Skeletal muscle tissue (tissue), 4 donors: ENCODE measurements around the gene DNASE1L1. TPM values are rescaled to one million over a fixed set of nuclear protein-coding genes. Genes with fewer than 3 reads are reported as not detected.

Source experiments
- H3K27ac ChIP-seq: one replicate; pipeline ENCODE4 v1.7.0; 2013; ENCODE audit warnings: mild to moderate bottlenecking, low read depth, low read length, inconsistent platforms
- H3K27me3 ChIP-seq, 3 donors: one replicate each; pipeline ENCODE4 v1.7.0; 2013; ENCODE audit warnings: low read length in 3 of 3; ENCODE audit not compliant: control insufficient read depth in 3 of 3, insufficient read depth in 3 of 3
- H3K36me3 ChIP-seq, 3 donors: one replicate each; pipeline ENCODE4 v1.7.0; 2013; ENCODE audit warnings: low read length in 3 of 3; ENCODE audit not compliant: control insufficient read depth in 3 of 3, insufficient read depth in 3 of 3
- H3K4me1 ChIP-seq, 3 donors: one replicate each; pipeline ENCODE4 v1.7.0; 2013; ENCODE audit warnings: low read length in 3 of 3, mild to moderate bottlenecking in 3 of 3; ENCODE audit not compliant: control insufficient read depth in 3 of 3, insufficient read depth in 3 of 3
- H3K4me3 ChIP-seq, 3 donors: one replicate each; pipeline ENCODE4 v1.7.0; 2013; ENCODE audit warnings: low read length in 3 of 3
- H3K9ac ChIP-seq, 3 donors: one replicate each; pipeline ENCODE4 v1.7.0; 2013; ENCODE audit warnings: low read length in 3 of 3, mild to moderate bottlenecking in 3 of 3, moderate library complexity in 2 of 3, low read depth in 1 of 3
- H3K9me3 ChIP-seq, 3 donors: one replicate each; pipeline ENCODE4 v1.7.0; 2013; ENCODE audit warnings: low read length in 3 of 3; ENCODE audit not compliant: control insufficient read depth in 3 of 3
- total RNA-seq: library from RNA; depleted of rRNA; stranded (reverse); fragments of >200 nt; gene quantifications from one replicate; pipeline ENCODE4 v1.2.3, GENCODE V29; 2014
- donor health status: Osteomylitis.

Gene DNASE1L1
- total RNA-seq, 1 donor from 2014 or later, result 47.0 TPM

- Histone ChIP-seq H3K27ac (peak overlapping the region; percentile 84), H3K27me3 (no peaks in the 10 kb centered on the region), H3K4me3 (peak overlapping the region in 2 of 3 donors; percentile 61 to 66), H3K36me3 (peaks cover 0 to 4% (median 3%) of the 10 kb centered on the region in 3 donors), H3K4me1 (peaks cover 22 to 35% (median 27%) of the 10 kb centered on the region in 3 donors), H3K9ac (peak overlapping the region; percentile 43 to 79 (median 65)), H3K9me3 (no peaks in the 10 kb centered on the region)
Observed at GRCh38 chrX:154378059-154378798, 30.8 kb downstream of the DNASE1L1 start.

DNA sequence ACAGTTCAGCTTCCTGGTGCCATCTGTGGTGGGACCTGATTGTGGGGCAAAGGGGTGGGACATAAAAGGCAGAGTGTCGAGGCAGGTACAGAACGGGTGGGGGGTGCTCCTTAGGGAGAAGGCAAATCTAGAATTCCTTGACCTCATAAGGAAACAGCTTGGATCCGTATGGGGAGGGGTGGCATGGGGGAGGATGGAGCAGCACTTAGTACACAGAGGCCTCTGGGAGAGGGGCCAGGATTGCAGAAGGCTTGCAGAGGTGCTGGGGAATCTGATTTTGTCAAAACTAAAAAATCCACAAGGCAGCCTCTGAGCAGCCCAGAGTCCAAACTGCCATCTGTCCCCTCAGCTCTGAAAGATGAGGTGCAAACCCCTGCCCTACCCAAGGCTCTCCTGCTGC lies 32.3 kb downstream of the DNASE1L1 start:
- H3K27ac ChIP-seq, result no peak overlapping the region
- H3K9me3 ChIP-seq, result no peaks in the 10 kb centered on the region
- peaks cover 25 to 32% (median 29%) of the 10 kb centered on the region in 3 donors for H3K4me1 ChIP-seq
- H3K4me3 ChIP-seq, result no peak overlapping the region
- no peaks in the 10 kb centered on the region for H3K27me3 ChIP-seq
- H3K36me3 ChIP-seq, result peaks cover 0 to 4% (median 3%) of the 10 kb centered on the region in 3 donors
- H3K9ac ChIP-seq, result no peak overlapping the region

GRCh38 chrX:154375156-154375504 lies 33.9 kb downstream of the DNASE1L1 start:
- Histone ChIP-seq H3K36me3 (peaks cover 0 to 3% (median 0%) of the 10 kb centered on the region in 3 donors), H3K9me3 (no peaks in the 10 kb centered on the region), H3K27me3 (no peaks in the 10 kb centered on the region), H3K27ac (peak overlapping the region; percentile 44), H3K9ac (peak overlapping the region in 2 of 3 donors; percentile 64 to 68), H3K4me3 (peak overlapping the region in 1 of 3 donors; percentile 51), H3K4me1 (peaks cover 20 to 29% (median 28%) of the 10 kb centered on the region in 3 donors)

- no peaks in the 10 kb centered on the region for H3K9me3 ChIP-seq
- H3K4me1 ChIP-seq, result peaks cover 16 to 29% (median 28%) of the 10 kb centered on the region in 3 donors
- H3K27ac ChIP-seq, result peak within 1 kb of the TSS; percentile 44
- H3K36me3 ChIP-seq, result no peaks in the 10 kb centered on the region
- H3K27me3 ChIP-seq, result no peaks in the 10 kb centered on the region
- H3K4me3 ChIP-seq, result peak within 1 kb of the TSS; percentile 52 to 61 (median 59)
- H3K9ac ChIP-seq, result peak within 1 kb of the TSS in 2 of 3 donors; percentile 65 to 75
Observed at GRCh38 chrX:154374313-154375155, 34.5 kb downstream of the DNASE1L1 start, which contains the start of gene FLNA. Gene FLNA, minus strand, starts transcription at chrX:154374634. Its CDS starts 3,389 bp downstream, at chrX:154371245.

GRCh38 chrX:154373340-154374306 lies 35.4 kb downstream of the DNASE1L1 start:
- Histone ChIP-seq H3K9me3 (no peaks in the 10 kb centered on the region), H3K27me3 (no peaks in the 10 kb centered on the region), H3K9ac (peak overlapping the region in 2 of 3 donors; percentile 65 to 75), H3K4me3 (peak overlapping the region; percentile 52 to 61 (median 59)), H3K36me3 (no peaks in the 10 kb centered on the region), H3K4me1 (peaks cover 16 to 34% (median 28%) of the 10 kb centered on the region in 3 donors), H3K27ac (peak overlapping the region; percentile 38)

GRCh38 chrX:154372612-154373022 lies 36.4 kb downstream of the DNASE1L1 start:
- peaks cover 0 to 2% (median 0%) of the 10 kb centered on the region in 3 donors for H3K36me3 ChIP-seq
- no peaks in the 10 kb centered on the region for H3K27me3 ChIP-seq
- peak overlapping the region in 1 of 3 donors; percentile 57 for H3K9ac ChIP-seq
- H3K4me3 ChIP-seq, result no peak overlapping the region
- H3K9me3 ChIP-seq, result no peaks in the 10 kb centered on the region
- peak overlapping the region; percentile 36 for H3K27ac ChIP-seq
- H3K4me1 ChIP-seq, result peaks cover 13 to 34% (median 26%) of the 10 kb centered on the region in 3 donors

- Histone ChIP-seq H3K9ac (peak overlapping the region in 1 of 3 donors; percentile 57), H3K9me3 (no peaks in the 10 kb centered on the region)
Observed at GRCh38 chrX:154371789-154372300, 37.2 kb downstream of the DNASE1L1 start.

DNA sequence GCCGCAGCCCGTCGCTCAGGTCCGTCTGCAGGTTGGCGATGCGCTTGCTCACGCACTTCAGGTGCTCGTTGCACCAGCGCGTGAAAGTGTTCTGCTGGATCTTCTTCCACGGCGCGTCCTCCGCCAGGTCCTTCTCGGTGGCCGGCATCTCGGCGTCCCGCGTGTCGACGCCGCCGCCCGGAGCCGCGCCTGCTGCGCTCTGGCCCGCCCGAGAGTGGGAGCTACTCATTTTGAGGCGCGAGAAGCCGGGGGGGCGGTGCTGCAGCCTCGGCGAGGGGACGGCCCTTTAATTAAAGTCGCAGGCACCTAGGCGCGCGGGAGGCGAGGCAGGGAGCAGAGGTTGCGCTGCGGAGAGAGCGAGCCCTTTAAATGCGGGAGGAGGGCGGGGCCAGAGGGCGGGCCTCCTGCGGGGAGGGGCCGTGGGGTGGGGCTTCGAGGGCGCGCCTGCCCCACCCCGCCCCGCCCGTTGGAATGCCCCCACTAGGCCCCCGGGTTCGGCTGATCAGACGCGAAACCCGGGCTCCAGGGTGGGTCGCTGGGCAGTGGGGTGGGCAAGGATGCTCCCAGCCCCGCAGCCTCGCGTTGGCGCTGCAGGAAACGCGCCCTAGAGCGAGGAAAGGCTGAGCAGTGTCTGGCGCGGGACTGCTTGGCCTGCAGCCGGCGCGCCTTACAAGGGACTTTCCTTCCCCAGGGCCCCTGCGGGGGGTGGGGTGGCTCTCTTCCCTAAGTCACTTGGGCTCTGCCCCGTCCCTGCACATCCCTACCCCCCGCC lies 37.9 kb downstream of the DNASE1L1 start:
- H3K4me1 ChIP-seq, result peaks cover 24 to 47% (median 35%) of the 10 kb centered on the region in 3 donors
- no peaks in the 10 kb centered on the region for H3K27me3 ChIP-seq
- peaks cover 5 to 6% (median 6%) of the 10 kb centered on the region in 3 donors for H3K36me3 ChIP-seq
- H3K4me3 ChIP-seq, result peak overlapping the region; percentile 83 to 90 (median 87)
- peak overlapping the region in 2 of 3 donors; percentile 56 to 82 for H3K9ac ChIP-seq
- H3K27ac ChIP-seq, result peak overlapping the region; percentile 80
- H3K9me3 ChIP-seq, result no peaks in the 10 kb centered on the region

More at GRCh38 chrX:154371789-154372300, 37.2 kb downstream of the DNASE1L1 start:
- Histone ChIP-seq H3K36me3 (peaks cover 0 to 5% (median 4%) of the 10 kb centered on the region in 3 donors), H3K4me3 (peak overlapping the region in 2 of 3 donors; percentile 40 to 58), H3K27me3 (no peaks in the 10 kb centered on the region), H3K27ac (peak overlapping the region; percentile 30), H3K4me1 (peaks cover 19 to 41% (median 29%) of the 10 kb centered on the region in 3 donors)
